Endodermal cell (in vitro differentiated cells): ENCODE results near the gene BMP2. TPM values are rescaled to one million over a fixed set of nuclear protein-coding genes. Genes with fewer than 3 reads are reported as not detected.

Experiments
- DNase-seq: peaks from one replicate; pipeline ENCODE4 v3.0.0-alpha.2; 2017
- H3K27ac ChIP-seq: 2 replicates; pipeline ENCODE4 v1.5.1; 2013; ENCODE audit warnings: mild to moderate bottlenecking, low read depth, low read length, moderate library complexity
- H3K27me3 ChIP-seq: 2 replicates; pipeline ENCODE4 v1.6.1; 2013; ENCODE audit warnings: mild to moderate bottlenecking, low read length, moderate library complexity; ENCODE audit not compliant: insufficient read depth, control insufficient read depth, poor library complexity, severe bottlenecking
- H3K36me3 ChIP-seq: 2 replicates; pipeline ENCODE4 v1.7.0; 2013; ENCODE audit warnings: mild to moderate bottlenecking, low read length, moderate library complexity; ENCODE audit not compliant: control insufficient read depth, insufficient read depth
- H3K4me1 ChIP-seq: one replicate; pipeline ENCODE4 v1.7.0; 2013; ENCODE audit warnings: low read length; ENCODE audit not compliant: control insufficient read depth, insufficient read depth
- H3K4me3 ChIP-seq: 2 replicates; pipeline ENCODE4 v1.5.1; 2013; ENCODE audit warnings: mild to moderate bottlenecking, low read length, moderate library complexity
- H3K9ac ChIP-seq: 2 replicates; pipeline ENCODE4 v1.6.1; 2013; ENCODE audit warnings: mild to moderate bottlenecking, low read length, moderate library complexity; ENCODE audit not compliant: poor library complexity, severe bottlenecking; ENCODE audit errors: extremely low read depth
- H3K9me3 ChIP-seq: 2 replicates; pipeline ENCODE4 v1.6.1; 2013; ENCODE audit warnings: mild to moderate bottlenecking, low read length, moderate library complexity; ENCODE audit not compliant: control insufficient read depth
- H3K27ac Mint-ChIP-seq: 2 replicates; pipeline ENCODE4 v1.8.0; 2020; ENCODE audit warnings: mixed read lengths
- H3K27me3 Mint-ChIP-seq: 2 replicates; pipeline ENCODE4 v1.8.0; 2021; ENCODE audit warnings: mild to moderate bottlenecking, mixed read lengths; ENCODE audit not compliant: insufficient read depth
- H3K36me3 Mint-ChIP-seq: 2 replicates; pipeline ENCODE4 v1.8.0; 2020; ENCODE audit warnings: low read depth, mixed read lengths
- H3K4me1 Mint-ChIP-seq: 2 replicates; pipeline ENCODE4 v1.8.0; 2020; ENCODE audit warnings: mixed read lengths
- H3K4me3 Mint-ChIP-seq: 2 replicates; pipeline ENCODE4 v1.8.0; 2020; ENCODE audit warnings: mild to moderate bottlenecking, moderate library complexity, mixed read lengths
- H3K9me3 Mint-ChIP-seq: 2 replicates; pipeline ENCODE4 v1.8.0; 2020; ENCODE audit warnings: mild to moderate bottlenecking, mixed read lengths
- WGBS, 2 experiments: methylation state at CpG; one replicate each; pipeline versions ENCODE4 v1.1.5 to v1.1.7; 2013; ENCODE audit warnings: missing lambda C conversion rate in 2 of 2, mixed read lengths in 1 of 2; ENCODE audit not compliant: insufficient coverage in 1 of 2, insufficient read length in 1 of 2; 5-methylcytosine and 5-hydroxymethylcytosine counted together
- total RNA-seq, 2 donors: library from RNA; stranded (reverse); fragmentation: NEBNext Ultra II Directional in 1 of 2; extraction: Animal tissue kit (Norgen Biotek cat#: 25700) in 1 of 2; gene quantifications; 2 replicates in 1 of 2; 3 replicates in 1 of 2; pipeline ENCODE4 v1.2.1, GENCODE V29; 2021
- TF ChIP-seq, protein P1 (sequence below): fragments of 200-600 bp; sonication (generic); conservative IDR thresholded peaks from 2 replicates; pipeline ENCODE4 v1.5.0; 2021; ENCODE audit warnings: antibody characterized with exemption, mild to moderate bottlenecking

Gene BMP2
- total RNA-seq, 2 donors from 2014 or later: 132 to 205 TPM

- DNase-seq: no peak
- Mint-ChIP-seq H3K4me3 (no peak overlapping the region), H3K27ac (no peak overlapping the region), H3K27me3 (peaks cover 3% of the 10 kb centered on the region), H3K36me3 (no peaks in the 10 kb centered on the region), H3K9me3 (no peaks in the 10 kb centered on the region), H3K4me1 (peaks cover 30% of the 10 kb centered on the region)
- Histone ChIP-seq H3K27me3 (no peaks in the 10 kb centered on the region), H3K9ac (no peak overlapping the region), H3K36me3 (no peaks in the 10 kb centered on the region), H3K4me3 (no peak overlapping the region), H3K4me1 (peaks cover 3% of the 10 kb centered on the region), H3K27ac (no peak overlapping the region), H3K9me3 (no peaks in the 10 kb centered on the region)
- TF ChIP-seq, protein P1, sequence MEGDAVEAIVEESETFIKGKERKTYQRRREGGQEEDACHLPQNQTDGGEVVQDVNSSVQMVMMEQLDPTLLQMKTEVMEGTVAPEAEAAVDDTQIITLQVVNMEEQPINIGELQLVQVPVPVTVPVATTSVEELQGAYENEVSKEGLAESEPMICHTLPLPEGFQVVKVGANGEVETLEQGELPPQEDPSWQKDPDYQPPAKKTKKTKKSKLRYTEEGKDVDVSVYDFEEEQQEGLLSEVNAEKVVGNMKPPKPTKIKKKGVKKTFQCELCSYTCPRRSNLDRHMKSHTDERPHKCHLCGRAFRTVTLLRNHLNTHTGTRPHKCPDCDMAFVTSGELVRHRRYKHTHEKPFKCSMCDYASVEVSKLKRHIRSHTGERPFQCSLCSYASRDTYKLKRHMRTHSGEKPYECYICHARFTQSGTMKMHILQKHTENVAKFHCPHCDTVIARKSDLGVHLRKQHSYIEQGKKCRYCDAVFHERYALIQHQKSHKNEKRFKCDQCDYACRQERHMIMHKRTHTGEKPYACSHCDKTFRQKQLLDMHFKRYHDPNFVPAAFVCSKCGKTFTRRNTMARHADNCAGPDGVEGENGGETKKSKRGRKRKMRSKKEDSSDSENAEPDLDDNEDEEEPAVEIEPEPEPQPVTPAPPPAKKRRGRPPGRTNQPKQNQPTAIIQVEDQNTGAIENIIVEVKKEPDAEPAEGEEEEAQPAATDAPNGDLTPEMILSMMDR: no peak
- WGBS, 2 experiments: 87 to 100% methylated on average over 2 to 4 of the region's 5 CpGs
Measured at GRCh38 chr20:6824401-6824800, 56.9 kb downstream of the BMP2 start.

- Histone ChIP-seq H3K9me3 (no peaks in the 10 kb centered on the region), H3K4me1 (peaks cover 6% of the 10 kb centered on the region), H3K36me3 (no peaks in the 10 kb centered on the region), H3K4me3 (no peak overlapping the region), H3K9ac (no peak overlapping the region), H3K27ac (no peak overlapping the region), H3K27me3 (no peaks in the 10 kb centered on the region)
- H3K36me3 Mint-ChIP-seq: no peaks in the 10 kb centered on the region
- WGBS, 2 experiments: 93% methylated on average over 4 of the region's 4 CpGs; no CpG with 5 or more reads in 1 of the 2 experiments
- DNase-seq: no peak
- TF ChIP-seq, protein P1: no peak
- H3K9me3 Mint-ChIP-seq: no peaks in the 10 kb centered on the region
- peaks cover 49% of the 10 kb centered on the region for H3K4me1 Mint-ChIP-seq
- peaks cover 3% of the 10 kb centered on the region for H3K27me3 Mint-ChIP-seq
- H3K27ac Mint-ChIP-seq: no peak overlapping the region
- no peak overlapping the region for H3K4me3 Mint-ChIP-seq
Measured at GRCh38 chr20:6827472-6827871, 60.0 kb downstream of the BMP2 start.

DNA sequence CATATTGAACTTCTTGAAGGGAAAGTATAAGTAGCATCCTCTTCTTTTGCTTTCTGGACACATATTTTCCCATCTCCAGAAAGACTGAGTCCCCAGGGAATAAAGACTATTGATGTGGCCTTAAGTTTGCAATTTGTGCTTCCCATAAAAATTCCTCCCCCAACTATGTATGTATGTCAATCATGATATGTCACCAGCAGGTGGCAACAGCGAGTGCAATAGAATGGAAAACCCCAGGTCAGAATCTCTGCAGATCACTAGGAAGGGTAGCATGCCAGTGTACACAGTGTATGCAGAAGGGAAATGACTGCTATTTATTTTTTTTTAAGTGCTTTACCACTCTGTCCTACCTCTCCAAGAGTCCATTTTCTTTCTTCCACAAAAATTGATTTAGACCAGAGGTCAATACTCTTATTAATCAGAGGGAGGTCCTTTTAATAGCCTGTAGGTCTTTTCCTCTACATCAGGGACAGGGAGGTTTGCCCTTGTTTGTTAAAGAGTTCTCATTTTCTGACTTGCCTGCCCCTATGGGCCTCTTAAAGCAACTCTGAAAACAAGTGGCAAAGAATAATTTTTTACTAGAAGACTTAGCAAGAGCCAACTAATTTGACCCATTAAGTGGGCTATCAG, 61.4 kb downstream of the BMP2 start:
- no peak overlapping the region for H3K27ac Mint-ChIP-seq
- Histone ChIP-seq H3K27ac (no peak overlapping the region), H3K9me3 (no peaks in the 10 kb centered on the region), H3K36me3 (no peaks in the 10 kb centered on the region), H3K9ac (no peak overlapping the region), H3K4me1 (peaks cover 6% of the 10 kb centered on the region), H3K4me3 (no peak overlapping the region), H3K27me3 (no peaks in the 10 kb centered on the region)
- TF ChIP-seq, protein P1: peak; percentile 88
- 0% methylated on average over 1 of the region's 1 CpG for WGBS, 2 experiments
- peaks cover 49% of the 10 kb centered on the region for H3K4me1 Mint-ChIP-seq
- no peaks in the 10 kb centered on the region for H3K9me3 Mint-ChIP-seq
- H3K27me3 Mint-ChIP-seq: no peaks in the 10 kb centered on the region
- no peak overlapping the region for H3K4me3 Mint-ChIP-seq
- peak; percentile 87 for DNase-seq
- H3K36me3 Mint-ChIP-seq: no peaks in the 10 kb centered on the region
